Lower leg skin (tissue), 3 donors: ENCODE results near the gene LCN12.

Source experiments
- CTCF ChIP-seq, 3 donors: fragments of 450-650 bp; IDR thresholded peaks; one replicate each; pipeline ENCODE4 v1.5.1; 2016; ENCODE audit warnings: antibody characterized with exemption in 3 of 3, mild to moderate bottlenecking in 3 of 3, moderate library complexity in 2 of 3
- POLR2A ChIP-seq, 2 donors: fragments of 450-650 bp; IDR thresholded peaks; one replicate each; pipeline ENCODE4 v1.6.1; 2016 to 2017; ENCODE audit warnings: antibody characterized with exemption in 2 of 2, mild to moderate bottlenecking in 1 of 2, moderate library complexity in 1 of 2

- no peak for TF ChIP-seq CTCF (IDR thresholded peaks at IDR 0.05)
- no peak for TF ChIP-seq POLR2A (IDR thresholded peaks at IDR 0.05)
These were observed 5.8 kb downstream of the LCN12 start for GRCh38 chr9:136957901-136958300.
